Measurements from ENCODE around the gene STRN4.
A peak's percentile ranks its signal among the peaks of the same experiment; 100 is the strongest.
"Not testable (repeated sequence)": the region's sequence is repeated elsewhere in the genome, so short reads cannot be mapped to it uniquely, and the experiment has no call there.

Gene STRN4

GRCh38 chr19:46713781-46714443, 32.3 kb downstream of the STRN4 start:
- DNase-seq (ENCODE audit: low spot score) = peak; percentile 73

- DNase-seq (ENCODE audit: low spot score) = not testable (repeated sequence)
Observed at GRCh38 chr19:46712768-46713338, 33.4 kb downstream of the STRN4 start.

GRCh38 chr19:46710687-46711086, 35.6 kb downstream of the STRN4 start:
- DNase-seq (ENCODE audit: low spot score) = no peak

- DNase-seq (ENCODE audit: low spot score) = peak; percentile 87
Observed at GRCh38 chr19:46704379-46705076, 41.7 kb downstream of the STRN4 start.

- DNase-seq (ENCODE audit: low spot score) = no peak
Observed at GRCh38 chr19:46700704-46701103, 45.5 kb downstream of the STRN4 start.

GRCh38 chr19:46698395-46699321, 47.6 kb downstream of the STRN4 start:
- no peak for DNase-seq (ENCODE audit: low spot score)

- no peak for DNase-seq (ENCODE audit: low spot score)
Observed at GRCh38 chr19:46697204-46697960, 48.9 kb downstream of the STRN4 start.

- DNase-seq (ENCODE audit: low spot score) = no peak
Observed at GRCh38 chr19:46696866-46697203, 49.4 kb downstream of the STRN4 start.

- DNase-seq (ENCODE audit: low spot score) = no peak
Observed at GRCh38 chr19:46696052-46696451, 50.2 kb downstream of the STRN4 start.

- no peak for DNase-seq (ENCODE audit: low spot score)
Observed at GRCh38 chr19:46693760-46694159, 52.5 kb downstream of the STRN4 start.

- no peak for DNase-seq (ENCODE audit: low spot score)
Observed at GRCh38 chr19:46692918-46693722, 53.1 kb downstream of the STRN4 start.

- peak; percentile 3 for DNase-seq (ENCODE audit: low spot score)
Observed at GRCh38 chr19:46691948-46692347, 54.3 kb downstream of the STRN4 start.

GRCh38 chr19:46691104-46691503, 55.1 kb downstream of the STRN4 start:
- peak; percentile 1 for DNase-seq (ENCODE audit: low spot score)

- no peak for DNase-seq (ENCODE audit: low spot score)
Observed at GRCh38 chr19:46689358-46689757, 56.9 kb downstream of the STRN4 start.

- no peak for DNase-seq (ENCODE audit: low spot score)
Observed at GRCh38 chr19:46687438-46688145, 58.7 kb downstream of the STRN4 start.

- DNase-seq (ENCODE audit: low spot score) = no peak
Observed at GRCh38 chr19:46685189-46685588, 61.1 kb downstream of the STRN4 start.

- peak; percentile 89 for DNase-seq (ENCODE audit: low spot score)
Observed at GRCh38 chr19:46678110-46678732, 68.0 kb downstream of the STRN4 start.

- DNase-seq (ENCODE audit: low spot score) = peak; percentile 11
Observed at GRCh38 chr19:46674416-46675178, 71.7 kb downstream of the STRN4 start.

GRCh38 chr19:46670813-46671212, 75.4 kb downstream of the STRN4 start:
- DNase-seq (ENCODE audit: low spot score) = no peak

All from germinal center (tissue), 1 donor.